NOMO-1 treated with dmso at 0.1 percent for 144 hours (cell line): ENCODE results near the gene CDK6.
A peak's percentile ranks its signal among the peaks of the same experiment; 100 is the strongest.
"Not testable (repeated sequence)": the region's sequence is repeated elsewhere in the genome, so short reads cannot be mapped to it uniquely, and the experiment has no call there.

Experiments used
- DNase-seq: peaks from one replicate; lab custom pipeline; 2025; ENCODE audit not compliant: unreplicated experiment; lab: John Stamatoyannopoulos, UW

The CDK6 gene

GRCh38 chr7:92763636-92764423, 72.5 kb downstream of the CDK6 start:
- no peak for DNase-seq

- DNase-seq, result no peak
Measured at GRCh38 chr7:92762851-92763250, 73.5 kb downstream of the CDK6 start.

- DNase-seq, result no peak
Measured at GRCh38 chr7:92761391-92762097, 74.8 kb downstream of the CDK6 start.

GRCh38 chr7:92758796-92759431, 77.5 kb downstream of the CDK6 start:
- no peak for DNase-seq

- DNase-seq, result peak; percentile 84
Measured at GRCh38 chr7:92757311-92757910, 79.0 kb downstream of the CDK6 start.

GRCh38 chr7:92755680-92756079, 80.7 kb downstream of the CDK6 start:
- peak; percentile 25 for DNase-seq

- DNase-seq, result peak; percentile 100
Measured at GRCh38 chr7:92754919-92755581, 81.3 kb downstream of the CDK6 start.

GRCh38 chr7:92753614-92754013, 82.8 kb downstream of the CDK6 start:
- no peak for DNase-seq

GRCh38 chr7:92751902-92752901, 84.2 kb downstream of the CDK6 start:
- no peak for DNase-seq

- no peak for DNase-seq
Measured at GRCh38 chr7:92750946-92751345, 85.4 kb downstream of the CDK6 start.

GRCh38 chr7:92750447-92750839, 85.9 kb downstream of the CDK6 start:
- no peak for DNase-seq

GRCh38 chr7:92749832-92750446, 86.4 kb downstream of the CDK6 start:
- DNase-seq, result no peak

- no peak for DNase-seq
Measured at GRCh38 chr7:92749327-92749755, 87.0 kb downstream of the CDK6 start.

- no peak for DNase-seq
Measured at GRCh38 chr7:92748495-92748894, 87.9 kb downstream of the CDK6 start.

GRCh38 chr7:92747041-92747835, 89.1 kb downstream of the CDK6 start:
- peak; percentile 36 for DNase-seq

- DNase-seq, result no peak
Measured at GRCh38 chr7:92745241-92745640, 91.1 kb downstream of the CDK6 start.

- not testable (repeated sequence) for DNase-seq
Measured at GRCh38 chr7:92744180-92744579, 92.2 kb downstream of the CDK6 start.

- no peak for DNase-seq
Measured at GRCh38 chr7:92742186-92742585, 94.2 kb downstream of the CDK6 start.
